Activated T-helper 1 cell treated with anti-CD3 and anti-CD28 coated beads, Interleukin-12 subunit alpha, Interleukin-12 subunit beta, Interleukin-2, Interleukin-4 antibody, amounts not matched to agents 30 ng/mL and 10 ng/mL and 1 ng/mL, durations not matched to agents 14 hours and 24 hours and 36 hours (primary cell): Measurements from ENCODE around the gene WDR77. TPM values are rescaled to one million over a fixed set of nuclear protein-coding genes. Genes with fewer than 3 reads are reported as not detected.

Source experiments
- DNase-seq: peaks from one replicate; pipeline ENCODE4 v3.0.0; 2021; ENCODE audit warnings: low spot score
- H3K27ac Mint-ChIP-seq: one replicate; pipeline ENCODE4 v1.8.0; 2021; ENCODE audit warnings: mild to moderate bottlenecking, mixed read lengths
- H3K27me3 Mint-ChIP-seq: one replicate; pipeline ENCODE4 v1.8.0; 2022; ENCODE audit warnings: mild to moderate bottlenecking, moderate library complexity, mixed read lengths; ENCODE audit not compliant: insufficient read depth
- H3K36me3 Mint-ChIP-seq: one replicate; pipeline ENCODE4 v1.8.0; 2021; ENCODE audit warnings: low read depth, mixed read lengths
- H3K4me1 Mint-ChIP-seq: one replicate; pipeline ENCODE4 v1.8.0; 2021; ENCODE audit warnings: low read depth, mixed read lengths
- H3K4me3 Mint-ChIP-seq: one replicate; pipeline ENCODE4 v1.8.0; 2021; ENCODE audit warnings: mild to moderate bottlenecking, moderate library complexity, mixed read lengths
- H3K9me3 Mint-ChIP-seq: one replicate; pipeline ENCODE4 v1.8.0; 2021; ENCODE audit warnings: mixed read lengths
- intact Hi-C: fragments of 100-400 bp; cut with micrococcal nuclease; formaldehyde crosslinking; loops from one replicate; pipeline ENCODE4 v1.15.1; 2024
- total RNA-seq: library from RNA; stranded (reverse); gene quantifications from 2 replicates; pipeline ENCODE4 v1.2.3, GENCODE V29; 2022

Gene WDR77
- total RNA-seq, 1 donor from 2014 or later = 61.3 TPM

GRCh38 chr1:111448482-111448917 lies 556 bp downstream of the WDR77 start:
- H3K27ac Mint-ChIP-seq = peak overlapping the region; percentile 66
- H3K4me3 Mint-ChIP-seq = peak overlapping the region; percentile 100
- H3K36me3 Mint-ChIP-seq = peaks cover 48% of the 10 kb centered on the region
- intact Hi-C loops = loop anchor here (2.0 kb wide), 3 partner anchors 22 to 1414 kb away; partner anchors contain the start of gene STRIP1
- no peaks in the 10 kb centered on the region for H3K27me3 Mint-ChIP-seq
- peaks cover 74% of the 10 kb centered on the region for H3K4me1 Mint-ChIP-seq
- no peak for DNase-seq
- no peaks in the 10 kb centered on the region for H3K9me3 Mint-ChIP-seq

DNA sequence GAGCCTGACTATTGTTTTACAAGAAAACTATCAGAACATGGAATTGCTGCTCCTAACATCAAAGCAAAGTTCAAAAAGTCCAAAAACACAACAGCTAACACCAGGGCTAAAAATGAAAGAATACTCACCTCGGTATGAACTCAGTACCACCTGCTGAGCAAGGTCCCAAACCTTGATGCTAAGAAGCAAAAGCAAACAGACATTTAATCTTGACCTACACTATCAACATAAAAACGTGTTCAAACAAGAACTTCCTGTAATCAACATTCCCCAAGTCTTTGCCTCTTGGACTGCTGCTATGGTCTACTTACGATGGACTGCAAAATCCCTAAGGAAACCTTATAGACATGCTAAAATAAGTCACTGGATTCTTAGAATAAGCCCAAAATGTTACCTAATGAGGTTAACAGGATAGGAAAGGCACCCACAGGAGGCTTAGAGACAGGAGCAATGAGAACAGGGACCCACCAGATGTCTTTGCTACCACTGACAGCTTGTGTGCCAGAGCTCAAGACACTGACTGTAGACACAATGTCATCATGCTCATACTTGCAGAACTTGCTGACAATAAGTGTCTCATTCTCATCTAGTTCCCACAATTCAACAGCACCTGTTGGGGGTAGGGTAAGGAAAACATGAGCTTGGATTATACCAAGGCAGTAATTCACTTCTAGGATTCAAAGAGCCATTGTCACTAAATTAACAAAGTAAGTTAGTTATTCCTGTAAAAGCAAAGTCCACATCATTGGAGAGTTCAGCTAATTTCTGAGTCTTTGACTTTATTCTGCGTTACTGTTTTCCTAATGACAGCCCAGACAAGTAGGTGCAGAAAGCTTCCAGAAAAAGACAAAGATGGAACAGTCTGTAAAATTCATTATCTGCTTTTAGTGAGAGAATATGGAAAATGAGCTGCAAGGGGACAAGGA lies 1.8 kb downstream of the WDR77 start:
- no peak for DNase-seq
- H3K4me3 Mint-ChIP-seq = peak overlapping the region; percentile 100
- H3K9me3 Mint-ChIP-seq = no peaks in the 10 kb centered on the region
- H3K27ac Mint-ChIP-seq = no peak overlapping the region
- intact Hi-C loops = no loop called here
- peaks cover 53% of the 10 kb centered on the region for H3K36me3 Mint-ChIP-seq
- peaks cover 76% of the 10 kb centered on the region for H3K4me1 Mint-ChIP-seq
- H3K27me3 Mint-ChIP-seq = no peaks in the 10 kb centered on the region

DNA sequence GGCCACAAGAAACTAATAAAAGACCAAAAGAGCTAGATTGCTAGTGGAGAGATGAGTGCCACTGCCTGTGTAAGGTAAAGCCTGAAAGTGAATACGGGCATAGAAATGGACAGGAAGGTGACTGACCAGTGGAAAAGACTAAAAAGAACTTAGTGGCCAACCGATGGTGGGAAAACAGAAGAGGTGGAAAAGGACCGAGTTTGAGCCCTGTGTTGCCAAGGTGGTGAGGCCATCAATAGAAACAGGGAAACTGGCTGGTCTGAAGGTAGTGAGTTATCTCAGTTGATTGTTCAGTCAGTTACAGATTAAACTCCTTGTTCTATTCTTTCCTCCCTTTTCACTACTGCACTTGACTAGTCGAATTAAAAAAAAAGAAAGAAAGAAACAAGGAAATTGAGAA lies 2.5 kb downstream of the WDR77 start:
- no peaks in the 10 kb centered on the region for H3K27me3 Mint-ChIP-seq
- peak overlapping the region; percentile 27 for H3K4me3 Mint-ChIP-seq
- no peak overlapping the region for H3K27ac Mint-ChIP-seq
- H3K9me3 Mint-ChIP-seq = no peaks in the 10 kb centered on the region
- DNase-seq = no peak
- peaks cover 75% of the 10 kb centered on the region for H3K4me1 Mint-ChIP-seq
- peaks cover 50% of the 10 kb centered on the region for H3K36me3 Mint-ChIP-seq
- intact Hi-C loops = no loop called here

GRCh38 chr1:111444031-111444430 lies 5.0 kb downstream of the WDR77 start:
- no peak overlapping the region for H3K27ac Mint-ChIP-seq
- DNase-seq = no peak
- H3K27me3 Mint-ChIP-seq = no peaks in the 10 kb centered on the region
- H3K36me3 Mint-ChIP-seq = peaks cover 52% of the 10 kb centered on the region
- H3K4me1 Mint-ChIP-seq = peaks cover 55% of the 10 kb centered on the region
- intact Hi-C loops = no loop called here
- H3K9me3 Mint-ChIP-seq = no peaks in the 10 kb centered on the region
- H3K4me3 Mint-ChIP-seq = no peak overlapping the region

GRCh38 chr1:111442457-111442856 lies 6.6 kb downstream of the WDR77 start:
- Mint-ChIP-seq H3K4me1 (peaks cover 42% of the 10 kb centered on the region), H3K27me3 (no peaks in the 10 kb centered on the region), H3K4me3 (no peak overlapping the region), H3K36me3 (peaks cover 60% of the 10 kb centered on the region), H3K9me3 (no peaks in the 10 kb centered on the region), H3K27ac (no peak overlapping the region)
- intact Hi-C loops = no loop called here
- no peak for DNase-seq

GRCh38 chr1:111441573-111442192 lies 7.4 kb downstream of the WDR77 start:
- intact Hi-C loops = loop anchor here (1.0 kb wide), 1 partner anchor 218 kb away; no protein-coding TSS in a partner anchor
- H3K36me3 Mint-ChIP-seq = peaks cover 62% of the 10 kb centered on the region
- no peak overlapping the region for H3K4me3 Mint-ChIP-seq
- no peaks in the 10 kb centered on the region for H3K9me3 Mint-ChIP-seq
- H3K4me1 Mint-ChIP-seq = peaks cover 34% of the 10 kb centered on the region
- peak; percentile 34 for DNase-seq
- no peak overlapping the region for H3K27ac Mint-ChIP-seq
- H3K27me3 Mint-ChIP-seq = no peaks in the 10 kb centered on the region

GRCh38 chr1:111439461-111440351 lies 9.3 kb downstream of the WDR77 start:
- peaks cover 52% of the 10 kb centered on the region for H3K36me3 Mint-ChIP-seq
- no peaks in the 10 kb centered on the region for H3K27me3 Mint-ChIP-seq
- H3K4me3 Mint-ChIP-seq = no peak overlapping the region
- H3K27ac Mint-ChIP-seq = no peak overlapping the region
- intact Hi-C loops = no loop called here
- H3K9me3 Mint-ChIP-seq = no peaks in the 10 kb centered on the region
- DNase-seq = no peak
- peaks cover 27% of the 10 kb centered on the region for H3K4me1 Mint-ChIP-seq

GRCh38 chr1:111436726-111437125 lies 12.3 kb downstream of the WDR77 start:
- Mint-ChIP-seq H3K27me3 (peaks cover 6% of the 10 kb centered on the region), H3K36me3 (peaks cover 31% of the 10 kb centered on the region), H3K4me3 (no peak overlapping the region), H3K4me1 (peaks cover 1% of the 10 kb centered on the region), H3K9me3 (no peaks in the 10 kb centered on the region), H3K27ac (no peak overlapping the region)
- intact Hi-C loops = no loop called here
- no peak for DNase-seq

GRCh38 chr1:111424281-111424680 lies 24.8 kb downstream of the WDR77 start:
- DNase-seq = no peak

GRCh38 chr1:111422546-111423391 lies 26.3 kb downstream of the WDR77 start:
- Mint-ChIP-seq H3K27ac (no peak overlapping the region), H3K27me3 (peaks cover 15% of the 10 kb centered on the region), H3K4me1 (no peaks in the 10 kb centered on the region), H3K4me3 (no peak overlapping the region), H3K36me3 (no peaks in the 10 kb centered on the region), H3K9me3 (no peaks in the 10 kb centered on the region)
- no peak for DNase-seq
- intact Hi-C loops = no loop called here

More at GRCh38 chr1:111424281-111424680, 24.8 kb downstream of the WDR77 start:
- Mint-ChIP-seq H3K4me3 (no peak overlapping the region), H3K27me3 (peaks cover 15% of the 10 kb centered on the region), H3K36me3 (no peaks in the 10 kb centered on the region), H3K9me3 (no peaks in the 10 kb centered on the region), H3K4me1 (no peaks in the 10 kb centered on the region), H3K27ac (no peak overlapping the region)
- intact Hi-C loops = no loop called here

GRCh38 chr1:111420377-111420776 lies 28.7 kb downstream of the WDR77 start:
- H3K36me3 Mint-ChIP-seq = no peaks in the 10 kb centered on the region
- no peaks in the 10 kb centered on the region for H3K4me1 Mint-ChIP-seq
- no peak overlapping the region for H3K27ac Mint-ChIP-seq
- DNase-seq = no peak
- H3K27me3 Mint-ChIP-seq = peaks cover 11% of the 10 kb centered on the region
- H3K9me3 Mint-ChIP-seq = no peaks in the 10 kb centered on the region
- intact Hi-C loops = no loop called here
- no peak overlapping the region for H3K4me3 Mint-ChIP-seq

DNA sequence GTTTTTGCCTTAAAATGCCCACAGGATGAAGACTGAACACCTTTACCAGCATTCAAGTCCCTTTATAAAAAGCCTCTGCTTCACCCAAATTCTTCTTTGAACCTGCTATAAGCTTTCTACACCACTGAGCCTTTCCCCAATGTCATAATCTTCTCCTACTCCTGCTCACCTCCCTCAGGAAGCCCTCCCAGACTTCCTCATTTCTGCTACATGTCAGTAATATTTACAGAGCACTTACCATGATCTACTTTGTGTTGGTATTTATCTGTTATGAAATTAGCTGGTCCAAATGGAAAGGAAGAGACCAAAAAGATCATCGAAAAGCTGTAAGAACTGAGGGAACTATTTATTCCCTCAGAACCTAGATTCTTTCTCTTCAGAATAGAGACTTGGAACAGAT lies 30.0 kb downstream of the WDR77 start:
- no peak overlapping the region for H3K27ac Mint-ChIP-seq
- no peaks in the 10 kb centered on the region for H3K9me3 Mint-ChIP-seq
- intact Hi-C loops = no loop called here

More for the DNA sequence above, 30.0 kb downstream of the WDR77 start:
- H3K27me3 Mint-ChIP-seq = peaks cover 8% of the 10 kb centered on the region
- H3K4me3 Mint-ChIP-seq = no peak overlapping the region
- DNase-seq = no peak
- no peaks in the 10 kb centered on the region for H3K4me1 Mint-ChIP-seq
- no peaks in the 10 kb centered on the region for H3K36me3 Mint-ChIP-seq
